HG03139 (cell line): ENCODE data around the gene RSF1.

ENCODE experiments used
- ATAC-seq: cut with Tn5 transposase; IDR thresholded peaks from one replicate; pipeline ENCODE4 v1.9.1; 2021; ENCODE audit not compliant: unreplicated experiment

Gene RSF1

DNA sequence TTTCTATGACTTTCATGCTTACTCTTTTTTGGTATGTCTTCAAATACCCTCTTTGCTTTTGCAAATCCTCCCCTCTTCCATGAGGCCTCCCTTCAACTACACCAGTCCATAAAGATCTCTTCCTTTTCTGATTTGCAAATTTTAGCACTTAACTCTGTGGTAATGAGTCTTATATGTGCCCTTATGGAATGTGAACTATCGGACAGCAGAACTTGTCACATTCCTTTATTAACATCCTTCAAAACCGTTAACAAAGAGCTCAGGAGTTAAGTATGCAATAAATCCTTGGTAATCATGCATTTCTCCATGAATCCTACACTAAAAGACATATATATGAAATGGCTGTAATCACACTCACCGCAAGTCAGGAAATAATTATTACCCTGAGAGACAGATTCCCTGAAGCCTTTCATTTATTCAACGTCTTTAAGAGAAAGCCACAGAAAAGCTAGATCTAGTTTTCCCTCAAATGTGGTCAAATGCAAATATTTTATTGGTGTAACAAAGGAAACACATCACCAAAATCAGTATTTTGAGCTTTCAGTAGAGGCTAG is 190.3 kb downstream of the RSF1 start:
- no peak for ATAC-seq

DNA sequence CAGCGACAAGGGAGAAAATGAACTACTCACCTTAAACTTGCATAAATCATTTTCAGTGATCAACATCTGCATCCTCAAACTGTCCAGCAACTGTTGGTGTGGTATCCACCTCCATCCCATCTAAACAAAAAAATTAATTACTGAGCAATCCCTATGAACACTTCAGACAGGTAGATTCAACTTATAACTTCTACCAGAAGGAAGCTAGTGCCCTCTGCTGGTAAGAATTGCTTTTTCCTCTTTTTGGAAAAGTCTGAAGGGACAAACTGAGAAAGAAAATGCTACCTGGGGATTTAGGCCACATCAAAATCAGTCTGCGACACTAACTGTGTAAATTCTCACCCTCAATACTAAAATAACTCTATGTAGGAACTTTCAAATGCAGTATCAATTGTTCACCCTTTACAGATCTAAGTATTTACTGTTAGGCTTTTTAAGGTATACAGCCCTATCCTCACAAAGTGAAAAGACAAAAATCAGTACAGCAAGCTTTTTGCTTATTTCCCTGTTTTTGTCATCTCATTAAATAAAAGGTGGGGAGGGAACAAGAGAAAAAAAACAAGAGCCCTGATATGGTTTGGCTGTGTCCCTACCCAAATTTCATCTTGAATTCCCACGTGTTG is 200.8 kb downstream of the RSF1 start:
- ATAC-seq, result no peak

DNA sequence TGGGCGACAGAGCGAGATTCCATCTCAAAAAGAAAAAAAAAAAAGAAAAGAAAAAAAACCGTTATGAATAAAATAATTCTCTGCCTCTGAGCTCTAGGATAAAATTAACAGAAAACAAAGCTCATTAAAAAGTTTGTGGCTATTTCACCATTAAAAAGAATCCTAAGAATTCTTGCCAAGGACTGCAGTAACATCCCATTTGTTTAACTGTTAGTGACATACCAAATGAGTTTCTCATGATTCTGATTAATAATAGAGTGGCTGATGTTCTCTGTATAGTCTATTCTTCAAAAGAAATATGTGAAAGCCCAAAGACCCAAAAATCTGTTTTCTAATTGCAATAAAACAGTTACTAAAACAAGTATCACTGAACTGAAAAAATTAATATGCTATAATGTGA is 202.6 kb downstream of the RSF1 start:
- ATAC-seq, result no peak

DNA sequence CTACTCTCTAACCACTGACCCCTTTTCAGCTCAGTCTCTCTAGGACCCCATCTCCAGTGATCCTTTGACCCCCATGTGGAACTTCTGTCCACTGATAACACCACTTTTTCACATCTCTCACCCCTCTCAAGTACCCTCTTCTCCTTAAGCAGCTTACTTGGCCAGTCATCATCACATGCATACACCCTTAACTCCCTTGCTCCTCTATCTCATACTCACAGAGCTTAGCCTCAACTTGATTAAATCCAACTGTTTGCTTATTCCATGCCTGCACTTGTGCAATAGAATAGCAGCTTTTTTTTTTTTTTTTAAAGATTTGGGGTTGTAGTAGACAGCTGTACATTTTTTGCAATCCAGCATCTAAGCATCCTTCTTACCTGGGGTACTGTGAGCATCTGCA is 208.6 kb downstream of the RSF1 start:
- no peak for ATAC-seq
